HEK293 (cell line): ENCODE data around the gene ATMIN.

ENCODE experiments used
- KLF1 ChIP-seq: fragments of 450-650 bp; formaldehyde crosslinking; IDR thresholded peaks from 2 replicates; pipeline ENCODE4 v1.5.1; 2016; ENCODE audit warnings: missing biosample characterization, missing genetic modification characterization
- SETDB1 ChIP-seq: IDR thresholded peaks from one replicate; pipeline ENCODE4 v1.6.1; 2017; ENCODE audit warnings: mild to moderate bottlenecking, low read length, moderate library complexity, mixed read lengths; ENCODE audit not compliant: insufficient read length
- ZNF121 ChIP-seq: fragments of 450-650 bp; formaldehyde crosslinking; IDR thresholded peaks from 2 replicates; pipeline ENCODE4 v1.5.1; 2016; ENCODE audit warnings: missing biosample characterization, missing genetic modification characterization
- ZNF132 ChIP-seq: fragments of 450-650 bp; formaldehyde crosslinking; IDR thresholded peaks from 2 replicates; pipeline ENCODE4 v1.5.1; 2017; ENCODE audit warnings: missing biosample characterization, missing genetic modification characterization, borderline replicate concordance
- ZNF311 ChIP-seq: fragments of 450-650 bp; formaldehyde crosslinking; IDR thresholded peaks from 2 replicates; pipeline ENCODE4 v1.5.1; 2017; ENCODE audit warnings: missing biosample characterization, missing genetic modification characterization, borderline replicate concordance
- ZNF433 ChIP-seq: fragments of 450-650 bp; formaldehyde crosslinking; IDR thresholded peaks from 2 replicates; pipeline ENCODE4 v1.5.1; 2016; ENCODE audit warnings: missing biosample characterization, missing genetic modification characterization, low read depth
- ZNF76 ChIP-seq: fragments of 450-650 bp; formaldehyde crosslinking; IDR thresholded peaks from 2 replicates; pipeline ENCODE4; 2016; ENCODE audit warnings: low read depth, missing biosample characterization, missing genetic modification characterization, borderline replicate concordance
- TF ChIP-seq, protein P1 (sequence below): fragments of 450-650 bp; formaldehyde crosslinking; IDR thresholded peaks from 2 replicates; pipeline ENCODE4 v1.5.1; 2016; ENCODE audit warnings: missing biosample characterization, missing genetic modification characterization
- TF ChIP-seq, protein P2 (sequence below): fragments of 450-650 bp; formaldehyde crosslinking; IDR thresholded peaks from 2 replicates; pipeline ENCODE4 v1.5.1; 2016; ENCODE audit warnings: missing biosample characterization, missing genetic modification characterization

DNA sequence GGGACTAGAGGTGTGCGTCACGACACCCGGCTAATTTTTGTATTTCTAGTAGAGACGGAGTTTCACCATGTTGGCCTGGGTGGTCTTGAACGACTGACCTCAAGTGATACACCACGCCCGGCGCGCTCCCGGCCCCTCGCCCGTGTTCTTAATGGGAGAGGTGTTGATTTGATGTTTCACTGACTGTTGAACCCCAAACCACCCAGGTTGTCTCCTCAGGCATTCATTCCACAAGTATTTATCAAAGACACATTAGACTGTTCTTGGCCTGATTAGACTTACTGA, 27.2 kb upstream of the ATMIN start:
- TF ChIP-seq, protein P1, sequence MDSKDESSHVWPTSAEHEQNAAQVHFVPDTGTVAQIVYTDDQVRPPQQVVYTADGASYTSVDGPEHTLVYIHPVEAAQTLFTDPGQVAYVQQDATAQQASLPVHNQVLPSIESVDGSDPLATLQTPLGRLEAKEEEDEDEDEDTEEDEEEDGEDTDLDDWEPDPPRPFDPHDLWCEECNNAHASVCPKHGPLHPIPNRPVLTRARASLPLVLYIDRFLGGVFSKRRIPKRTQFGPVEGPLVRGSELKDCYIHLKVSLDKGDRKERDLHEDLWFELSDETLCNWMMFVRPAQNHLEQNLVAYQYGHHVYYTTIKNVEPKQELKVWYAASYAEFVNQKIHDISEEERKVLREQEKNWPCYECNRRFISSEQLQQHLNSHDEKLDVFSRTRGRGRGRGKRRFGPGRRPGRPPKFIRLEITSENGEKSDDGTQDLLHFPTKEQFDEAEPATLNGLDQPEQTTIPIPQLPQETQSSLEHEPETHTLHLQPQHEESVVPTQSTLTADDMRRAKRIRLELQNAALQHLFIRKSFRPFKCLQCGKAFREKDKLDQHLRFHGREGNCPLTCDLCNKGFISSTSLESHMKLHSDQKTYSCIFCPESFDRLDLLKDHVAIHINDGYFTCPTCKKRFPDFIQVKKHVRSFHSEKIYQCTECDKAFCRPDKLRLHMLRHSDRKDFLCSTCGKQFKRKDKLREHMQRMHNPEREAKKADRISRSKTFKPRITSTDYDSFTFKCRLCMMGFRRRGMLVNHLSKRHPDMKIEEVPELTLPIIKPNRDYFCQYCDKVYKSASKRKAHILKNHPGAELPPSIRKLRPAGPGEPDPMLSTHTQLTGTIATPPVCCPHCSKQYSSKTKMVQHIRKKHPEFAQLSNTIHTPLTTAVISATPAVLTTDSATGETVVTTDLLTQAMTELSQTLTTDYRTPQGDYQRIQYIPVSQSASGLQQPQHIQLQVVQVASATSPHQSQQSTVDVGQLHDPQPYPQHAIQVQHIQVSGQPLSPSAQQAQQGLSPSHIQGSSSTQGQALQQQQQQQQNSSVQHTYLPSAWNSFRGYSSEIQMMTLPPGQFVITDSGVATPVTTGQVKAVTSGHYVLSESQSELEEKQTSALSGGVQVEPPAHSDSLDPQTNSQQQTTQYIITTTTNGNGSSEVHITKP = no peak
- TF ChIP-seq ZNF311 (tag by site-specific recombination) = no peak
- TF ChIP-seq ZNF132 (tag by site-specific recombination) = no peak
- no peak for TF ChIP-seq ZNF433 (tag by site-specific recombination)
- TF ChIP-seq SETDB1 = no peak
- no peak for TF ChIP-seq ZNF121 (tag by site-specific recombination)
- TF ChIP-seq ZNF76 (tag by site-specific recombination) = no peak
- TF ChIP-seq, protein P2, sequence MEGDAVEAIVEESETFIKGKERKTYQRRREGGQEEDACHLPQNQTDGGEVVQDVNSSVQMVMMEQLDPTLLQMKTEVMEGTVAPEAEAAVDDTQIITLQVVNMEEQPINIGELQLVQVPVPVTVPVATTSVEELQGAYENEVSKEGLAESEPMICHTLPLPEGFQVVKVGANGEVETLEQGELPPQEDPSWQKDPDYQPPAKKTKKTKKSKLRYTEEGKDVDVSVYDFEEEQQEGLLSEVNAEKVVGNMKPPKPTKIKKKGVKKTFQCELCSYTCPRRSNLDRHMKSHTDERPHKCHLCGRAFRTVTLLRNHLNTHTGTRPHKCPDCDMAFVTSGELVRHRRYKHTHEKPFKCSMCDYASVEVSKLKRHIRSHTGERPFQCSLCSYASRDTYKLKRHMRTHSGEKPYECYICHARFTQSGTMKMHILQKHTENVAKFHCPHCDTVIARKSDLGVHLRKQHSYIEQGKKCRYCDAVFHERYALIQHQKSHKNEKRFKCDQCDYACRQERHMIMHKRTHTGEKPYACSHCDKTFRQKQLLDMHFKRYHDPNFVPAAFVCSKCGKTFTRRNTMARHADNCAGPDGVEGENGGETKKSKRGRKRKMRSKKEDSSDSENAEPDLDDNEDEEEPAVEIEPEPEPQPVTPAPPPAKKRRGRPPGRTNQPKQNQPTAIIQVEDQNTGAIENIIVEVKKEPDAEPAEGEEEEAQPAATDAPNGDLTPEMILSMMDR (tag by site-specific recombination) = no peak
- no peak for TF ChIP-seq KLF1 (tag by site-specific recombination)
